HepG2 (cell line): Measurements from ENCODE around the gene ATP5PF. TPM values are rescaled to one million over a fixed set of nuclear protein-coding genes. Genes with fewer than 3 reads are reported as not detected.

ENCODE experiments used
- ATAC-seq: fragments of 200-7000 bp; cut with Tn5 transposase; 3 replicates; pipeline ENCODE4 v1.9.1; 2020; ENCODE audit warnings: mild to moderate bottlenecking, moderate library complexity
- BruUV-seq: library from RNA; stranded (reverse); fragments of 400-500 nt; replicated peaks from 2 replicates; lab custom pipeline; 2021; lab: Mats Ljungman, UMichigan
- CTCF ChIA-PET: fragments of 300-600 bp; formaldehyde crosslinking; extraction: SDS; loops from one replicate; lab custom pipeline; 2021; ENCODE audit warnings: low total read pairs, inconsistent platforms, low intra/inter-chr PET ratio; lab: Yijun Ruan, JAX
- POLR2A ChIA-PET: fragments of 350-600 bp; sonication (Branson Sonifier 250); formaldehyde crosslinking; loops from one replicate; lab custom pipeline; 2020; ENCODE audit warnings: antibody characterized with exemption, inconsistent platforms; lab: Yijun Ruan, JAX
- DNase-seq: peaks from one replicate; pipeline ENCODE4 v3.0.0-alpha.2; 2015; ENCODE audit warnings: low spot score
- FAIRE-seq: peaks from 3 replicates; lab custom pipeline; 2011; peaks lifted over from hg19 to GRCh38; lab: Jason Lieb, UNC
- H2AFZ ChIP-seq: one replicate; pipeline ENCODE4 v1.6.1; 2011; ENCODE audit warnings: low read length, inconsistent platforms
- H3K27ac ChIP-seq: fragments of 300-600 bp; 3 replicates; pipeline ENCODE4 v1.8.0; 2011; ENCODE audit warnings: mixed run types, mild to moderate bottlenecking, mixed read lengths, low read length, inconsistent platforms; ENCODE audit not compliant: insufficient read depth; ENCODE audit errors: extremely low read length
- H3K27me3 ChIP-seq, 2 experiments: fragments of 200-600 bp in 1 of 2; 2 replicates in 1 of 2; 3 replicates in 1 of 2; pipeline versions ENCODE4 v1.6.0 to v1.8.0; 2011; ENCODE audit warnings: low read length in 2 of 2, mild to moderate bottlenecking in 2 of 2, moderate library complexity in 2 of 2, inconsistent platforms in 1 of 2; ENCODE audit not compliant: insufficient read depth in 2 of 2, control insufficient read depth in 1 of 2
- H3K36me3 ChIP-seq, 2 experiments: fragments of 200-600 bp in 1 of 2; replicated peaks in 1 of 2; 2 replicates in 1 of 2; 3 replicates in 1 of 2; pipeline versions ENCODE4 v1.5.1 to v1.8.0; 2011; ENCODE audit warnings: low read length in 2 of 2, inconsistent platforms in 1 of 2; ENCODE audit not compliant: insufficient read depth in 2 of 2, control insufficient read depth in 1 of 2
- H3K4me1 ChIP-seq: 2 replicates; pipeline ENCODE4 v1.5.1; 2012; ENCODE audit warnings: low read length, inconsistent platforms; ENCODE audit not compliant: insufficient read depth
- H3K4me2 ChIP-seq: 2 replicates; pipeline ENCODE4 v1.6.0; 2011; ENCODE audit warnings: low read depth, low read length, inconsistent platforms
- H3K4me3 ChIP-seq, 3 experiments: fragments of 200-600 bp in 1 of 3; sonication (generic), shearing (Covaris generic) in 1 of 3; replicated peaks in 1 of 3; 2 replicates each; pipeline ENCODE4 v1.5.1; 2011 to 2016; ENCODE audit warnings: low read length in 3 of 3, inconsistent platforms in 2 of 3, low read depth in 2 of 3, mild to moderate bottlenecking in 2 of 3, control low read depth in 1 of 3, mixed read lengths in 1 of 3; ENCODE audit not compliant: insufficient read depth in 1 of 3
- H3K79me2 ChIP-seq: one replicate; pipeline ENCODE4 v1.6.1; 2011; ENCODE audit warnings: low read length, inconsistent platforms; ENCODE audit not compliant: insufficient read depth
- H3K9ac ChIP-seq: 2 replicates; pipeline ENCODE4 v1.6.0; 2011; ENCODE audit warnings: mild to moderate bottlenecking, low read depth, low read length, inconsistent platforms; ENCODE audit not compliant: insufficient read depth
- H3K9me3 ChIP-seq: 2 replicates; pipeline ENCODE4 v1.5.1; 2012; ENCODE audit warnings: mild to moderate bottlenecking, low read length
- H4K20me1 ChIP-seq: 2 replicates; pipeline ENCODE4 v1.6.0; 2011; ENCODE audit warnings: inconsistent platforms, mild to moderate bottlenecking, low read length, moderate library complexity; ENCODE audit not compliant: insufficient read depth
- ARNTL ChIP-seq: sonication (generic); formaldehyde crosslinking; IDR thresholded peaks from 2 replicates; pipeline ENCODE4 v1.4.0; 2020; ENCODE audit warnings: mild to moderate bottlenecking, missing genetic modification reagents
- EED ChIP-seq: sonication (generic); formaldehyde crosslinking; IDR thresholded peaks from 2 replicates; pipeline ENCODE4 v1.5.0; 2020; ENCODE audit warnings: mild to moderate bottlenecking, missing genetic modification reagents
- HNRNPH1 ChIP-seq: fragments of 200-400 bp; formaldehyde crosslinking; optimal IDR thresholded peaks from 2 replicates; pipeline ENCODE3; 2017; ENCODE audit warnings: mild to moderate bottlenecking, low read depth, low read length
- SAP130 ChIP-seq: IDR thresholded peaks from 2 replicates; pipeline ENCODE4 v1.6.1; 2016; ENCODE audit warnings: low read depth
- ZBTB20 ChIP-seq: sonication (generic); formaldehyde crosslinking; IDR thresholded peaks from 2 replicates; pipeline ENCODE4 v1.8.1; 2023; ENCODE audit warnings: missing genetic modification reagents, low read depth, mild to moderate bottlenecking, borderline replicate concordance
- ZBTB8A ChIP-seq: sonication (generic); formaldehyde crosslinking; IDR thresholded peaks from 2 replicates; pipeline ENCODE4 v1.4.0; 2020; ENCODE audit warnings: mild to moderate bottlenecking, low read depth, missing genetic modification reagents, borderline replicate concordance
- ZNF318 ChIP-seq: sonication (generic); formaldehyde crosslinking; IDR thresholded peaks from 2 replicates; pipeline ENCODE4 v1.4.0; 2020; ENCODE audit warnings: mild to moderate bottlenecking, missing genetic modification reagents
- ZNF431 ChIP-seq: sonication (generic); formaldehyde crosslinking; IDR thresholded peaks from 2 replicates; pipeline ENCODE4 v1.9.0; 2022; ENCODE audit warnings: missing genetic modification reagents, low read depth, mild to moderate bottlenecking, borderline replicate concordance
- ZNF652 ChIP-seq: IDR thresholded peaks from 2 replicates; pipeline ENCODE4 v1.6.1; 2016; ENCODE audit warnings: low read depth, borderline replicate concordance
- ZNF839 ChIP-seq: sonication (generic); formaldehyde crosslinking; IDR thresholded peaks from 2 replicates; pipeline ENCODE4 v1.4.0; 2020; ENCODE audit warnings: missing genetic modification reagents, mild to moderate bottlenecking, borderline replicate concordance
- WGBS: methylation state at CpG from one replicate; pipeline ENCODE4 v1.1.6; 2017; ENCODE audit warnings: low lambda C conversion rate; 5-methylcytosine and 5-hydroxymethylcytosine counted together
- in situ Hi-C: cut with HindIII; loops from 2 replicates; pipeline ENCODE4 v1.10.0; 2017; ENCODE audit warnings: low pct_unique_long_range_greater_than_20kb; ENCODE audit not compliant: extremely low pct_ligation_motif_present
- intact Hi-C: fragments of 100-400 bp; cut with micrococcal nuclease; formaldehyde crosslinking; loops from one replicate; pipeline ENCODE4 v1.10.0; 2022; ENCODE audit not compliant: unreplicated experiment
- polyA plus RNA-seq, 8 experiments: library from polyadenylated mRNA; depleted of rRNA in 3 of 8; stranded (reverse) in 7 of 8; unstranded in 1 of 8; fragments of >200 nt; fragmentation: Illumina TruSeq in 4 of 8; extraction: Trizol in 4 of 8; gene quantifications; 2 replicates each; pipeline versions ENCODE4 v1.2.1 to v1.2.3, GENCODE V29; 2011 to 2016; ENCODE audit warnings: low read depth in 4 of 8, missing spikeins in 1 of 8, mixed read lengths in 1 of 8; ENCODE audit not compliant: insufficient read depth in 1 of 8
- total RNA-seq, 5 experiments: library from RNA; depleted of rRNA; stranded (reverse); fragments of >200 nt; fragmentation: Illumina TruSeq; extraction: Trizol; gene quantifications; 2 replicates each; pipeline ENCODE4 v1.2.3, GENCODE V29; 2016; ENCODE audit warnings: low read depth in 1 of 5
- TF ChIP-seq, protein P1 (sequence below): sonication (generic); formaldehyde crosslinking; IDR thresholded peaks from 2 replicates; pipeline ENCODE4 v1.5.0; 2020; ENCODE audit warnings: missing genetic modification reagents
- TF ChIP-seq, protein P2 (sequence below): IDR thresholded peaks from 2 replicates; pipeline ENCODE4 v1.6.1; 2016; ENCODE audit warnings: missing compliant biosample characterization, missing genetic modification reagents, borderline replicate concordance
- TF ChIP-seq, protein P3 (sequence below): sonication (generic); formaldehyde crosslinking; IDR thresholded peaks from 2 replicates; pipeline ENCODE4 v1.4.0; 2020; ENCODE audit warnings: missing genetic modification reagents

ATP5PF gene
- total and polyA plus RNA-seq, 2 of the 13 experiments (the other 11 are each of a cell fraction or from before 2014, with no cell fraction given), result 131 to 157 TPM

- Histone ChIP-seq H3K27me3 (no peaks in the 10 kb centered on the region), H3K4me1 (no peaks in the 10 kb centered on the region), H3K27ac (no peak overlapping the region), H2AFZ (no peak overlapping the region), H3K4me2 (no peak overlapping the region), H3K79me2 (no peaks in the 10 kb centered on the region), H3K9me3 (no peaks in the 10 kb centered on the region), H3K36me3 (peaks cover 6 to 42% of the 10 kb centered on the region in 2 experiments), H3K4me3 (no peak overlapping the region), H4K20me1 (no peaks in the 10 kb centered on the region), H3K9ac (no peak overlapping the region)
- no peak for ATAC-seq
- 96% methylated on average over 3 of the region's 3 CpGs for WGBS
- no peak for FAIRE-seq
- in situ Hi-C loops (no loop called here), intact Hi-C loops (no loop called here)
- no TSS peak for BruUV-seq
- no peak for DNase-seq
- CTCF ChIA-PET, result no interaction called here
- POLR2A ChIA-PET, result no interaction called here
- TF ChIP-seq ZNF839 (CRISPR knock-in tag) (no peak), ZNF431 (no peak), ARNTL (CRISPR knock-in tag) (no peak), ZNF318 (no peak), EED (no peak), ZNF652 (CRISPR knock-in tag) (no peak), ZBTB8A (CRISPR knock-in tag) (no peak), ZBTB20 (CRISPR knock-in tag) (no peak), HNRNPH1 (no peak), SAP130 (CRISPR knock-in tag) (no peak)
- TF ChIP-seq, protein P1, sequence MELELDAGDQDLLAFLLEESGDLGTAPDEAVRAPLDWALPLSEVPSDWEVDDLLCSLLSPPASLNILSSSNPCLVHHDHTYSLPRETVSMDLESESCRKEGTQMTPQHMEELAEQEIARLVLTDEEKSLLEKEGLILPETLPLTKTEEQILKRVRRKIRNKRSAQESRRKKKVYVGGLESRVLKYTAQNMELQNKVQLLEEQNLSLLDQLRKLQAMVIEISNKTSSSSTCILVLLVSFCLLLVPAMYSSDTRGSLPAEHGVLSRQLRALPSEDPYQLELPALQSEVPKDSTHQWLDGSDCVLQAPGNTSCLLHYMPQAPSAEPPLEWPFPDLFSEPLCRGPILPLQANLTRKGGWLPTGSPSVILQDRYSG (CRISPR knock-in tag), result no peak
- TF ChIP-seq, protein P2, sequence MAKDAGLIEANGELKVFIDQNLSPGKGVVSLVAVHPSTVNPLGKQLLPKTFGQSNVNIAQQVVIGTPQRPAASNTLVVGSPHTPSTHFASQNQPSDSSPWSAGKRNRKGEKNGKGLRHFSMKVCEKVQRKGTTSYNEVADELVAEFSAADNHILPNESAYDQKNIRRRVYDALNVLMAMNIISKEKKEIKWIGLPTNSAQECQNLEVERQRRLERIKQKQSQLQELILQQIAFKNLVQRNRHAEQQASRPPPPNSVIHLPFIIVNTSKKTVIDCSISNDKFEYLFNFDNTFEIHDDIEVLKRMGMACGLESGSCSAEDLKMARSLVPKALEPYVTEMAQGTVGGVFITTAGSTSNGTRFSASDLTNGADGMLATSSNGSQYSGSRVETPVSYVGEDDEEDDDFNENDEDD (CRISPR knock-in tag), result no peak
- TF ChIP-seq, protein P3, sequence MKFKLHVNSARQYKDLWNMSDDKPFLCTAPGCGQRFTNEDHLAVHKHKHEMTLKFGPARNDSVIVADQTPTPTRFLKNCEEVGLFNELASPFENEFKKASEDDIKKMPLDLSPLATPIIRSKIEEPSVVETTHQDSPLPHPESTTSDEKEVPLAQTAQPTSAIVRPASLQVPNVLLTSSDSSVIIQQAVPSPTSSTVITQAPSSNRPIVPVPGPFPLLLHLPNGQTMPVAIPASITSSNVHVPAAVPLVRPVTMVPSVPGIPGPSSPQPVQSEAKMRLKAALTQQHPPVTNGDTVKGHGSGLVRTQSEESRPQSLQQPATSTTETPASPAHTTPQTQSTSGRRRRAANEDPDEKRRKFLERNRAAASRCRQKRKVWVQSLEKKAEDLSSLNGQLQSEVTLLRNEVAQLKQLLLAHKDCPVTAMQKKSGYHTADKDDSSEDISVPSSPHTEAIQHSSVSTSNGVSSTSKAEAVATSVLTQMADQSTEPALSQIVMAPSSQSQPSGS (CRISPR knock-in tag), result no peak
Measured at GRCh38 chr21:25764065-25764464, 29.4 kb upstream of the ATP5PF start.
